Mesenchymal stem cell (in vitro differentiated cells and primary cell): ENCODE results near the gene AOPEP.

Experiments
- DNase-seq: peaks from one replicate; pipeline ENCODE4 v3.0.0-alpha.2; 2013
- H2AFZ ChIP-seq: one replicate; pipeline ENCODE4 v1.6.1; 2013; ENCODE audit warnings: low read depth, mild to moderate bottlenecking, control low read depth, inconsistent platforms, low read length, moderate library complexity
- H2AK5ac ChIP-seq: 2 replicates; pipeline ENCODE4 v1.6.1; 2013; ENCODE audit warnings: low read length, moderate library complexity, mild to moderate bottlenecking, inconsistent platforms; ENCODE audit not compliant: severe bottlenecking
- H2BK120ac ChIP-seq: one replicate; pipeline ENCODE4 v1.6.1; 2013; ENCODE audit warnings: low read depth, mild to moderate bottlenecking, inconsistent platforms, low read length, moderate library complexity
- H2BK12ac ChIP-seq, 2 experiments: one replicate each; pipeline ENCODE4 v1.6.1; 2013; ENCODE audit warnings: inconsistent platforms in 2 of 2, low read length in 2 of 2, mild to moderate bottlenecking in 2 of 2, moderate library complexity in 2 of 2, control low read depth in 1 of 2
- H2BK15ac ChIP-seq: one replicate; pipeline ENCODE4 v1.6.1; 2013; ENCODE audit warnings: mild to moderate bottlenecking, low read depth, inconsistent platforms; ENCODE audit not compliant: poor library complexity, severe bottlenecking
- H2BK5ac ChIP-seq: 2 replicates; pipeline ENCODE4 v1.6.1; 2013; ENCODE audit warnings: low read depth, mild to moderate bottlenecking, low read length, control low read depth, inconsistent platforms; ENCODE audit not compliant: poor library complexity, severe bottlenecking
- H3K14ac ChIP-seq, 2 experiments: one replicate each; pipeline ENCODE4 v1.6.1; 2013; ENCODE audit warnings: inconsistent platforms in 2 of 2, low read length in 2 of 2, control low read depth in 1 of 2, mild to moderate bottlenecking in 1 of 2, moderate library complexity in 1 of 2
- H3K18ac ChIP-seq, 2 experiments: one replicate each; pipeline ENCODE4 v1.6.1; 2013; ENCODE audit warnings: inconsistent platforms in 2 of 2, low read length in 2 of 2, control low read depth in 1 of 2, low read depth in 1 of 2, mild to moderate bottlenecking in 1 of 2
- H3K23ac ChIP-seq, 2 experiments: one replicate each; pipeline ENCODE4 v1.6.1; 2013; ENCODE audit warnings: inconsistent platforms in 2 of 2, low read length in 2 of 2, mild to moderate bottlenecking in 2 of 2, moderate library complexity in 2 of 2, control low read depth in 1 of 2
- H3K27ac ChIP-seq: 2 replicates; pipeline ENCODE4 v1.5.1; 2013; ENCODE audit warnings: mild to moderate bottlenecking, moderate library complexity, low read length, control low read depth, inconsistent platforms; ENCODE audit not compliant: poor library complexity, severe bottlenecking
- H3K27me3 ChIP-seq, 2 experiments: 2 replicates each; pipeline versions ENCODE4 v1.6.1 to v1.7.0; 2013; ENCODE audit warnings: low read length in 2 of 2, mild to moderate bottlenecking in 2 of 2, moderate library complexity in 2 of 2, control low read depth in 1 of 2, inconsistent platforms in 1 of 2; ENCODE audit not compliant: control insufficient read depth in 1 of 2, insufficient read depth in 1 of 2
- H3K36me3 ChIP-seq, 2 experiments: 2 replicates each; pipeline versions ENCODE4 v1.6.1 to v1.7.0; 2013; ENCODE audit warnings: low read length in 2 of 2, control low read depth in 1 of 2, inconsistent platforms in 1 of 2, low read depth in 1 of 2, mild to moderate bottlenecking in 1 of 2; ENCODE audit not compliant: insufficient read depth in 2 of 2, control insufficient read depth in 1 of 2
- H3K4ac ChIP-seq, 2 experiments: one replicate each; pipeline ENCODE4 v1.6.1; 2013; ENCODE audit warnings: inconsistent platforms in 2 of 2, low read length in 2 of 2, mild to moderate bottlenecking in 2 of 2, moderate library complexity in 2 of 2, control low read depth in 1 of 2, low read depth in 1 of 2
- H3K4me1 ChIP-seq: 2 replicates; pipeline ENCODE4 v1.6.1; 2013; ENCODE audit warnings: low read depth, low read length, control low read depth; ENCODE audit not compliant: control insufficient read depth, insufficient read depth
- H3K4me2 ChIP-seq: 2 replicates; pipeline ENCODE4 v1.6.1; 2013; ENCODE audit warnings: low read length, mild to moderate bottlenecking, inconsistent platforms; ENCODE audit not compliant: poor library complexity, severe bottlenecking
- H3K4me3 ChIP-seq, 2 experiments: 2 replicates each; pipeline versions ENCODE4 v1.5.1 to v1.7.0; 2013; ENCODE audit warnings: low read length in 2 of 2, mild to moderate bottlenecking in 2 of 2, control low read depth in 1 of 2, low read depth in 1 of 2; ENCODE audit not compliant: insufficient read depth in 1 of 2
- H3K79me1 ChIP-seq: replicated peaks from 2 replicates; pipeline ENCODE4 v1.6.1; 2013; ENCODE audit warnings: mild to moderate bottlenecking, control low read depth, low read length, inconsistent platforms; ENCODE audit not compliant: poor library complexity, severe bottlenecking
- H3K9ac ChIP-seq: 2 replicates; pipeline ENCODE4 v1.7.0; 2013; ENCODE audit warnings: mild to moderate bottlenecking, low read length, moderate library complexity
- H3K9me3 ChIP-seq: 2 replicates; pipeline ENCODE4 v1.7.0; 2013; ENCODE audit warnings: mild to moderate bottlenecking, low read length; ENCODE audit not compliant: control insufficient read depth
- H4K8ac ChIP-seq: one replicate; pipeline ENCODE4 v1.6.1; 2013; ENCODE audit warnings: inconsistent platforms, mild to moderate bottlenecking, low read length, moderate library complexity
- H4K91ac ChIP-seq: one replicate; pipeline ENCODE4 v1.6.1; 2013; ENCODE audit warnings: mild to moderate bottlenecking, low read length, inconsistent platforms
- WGBS: methylation state at CpG from one replicate; pipeline ENCODE4 v1.1.7; 2013; ENCODE audit warnings: mixed read lengths; 5-methylcytosine and 5-hydroxymethylcytosine counted together

The AOPEP gene

DNA sequence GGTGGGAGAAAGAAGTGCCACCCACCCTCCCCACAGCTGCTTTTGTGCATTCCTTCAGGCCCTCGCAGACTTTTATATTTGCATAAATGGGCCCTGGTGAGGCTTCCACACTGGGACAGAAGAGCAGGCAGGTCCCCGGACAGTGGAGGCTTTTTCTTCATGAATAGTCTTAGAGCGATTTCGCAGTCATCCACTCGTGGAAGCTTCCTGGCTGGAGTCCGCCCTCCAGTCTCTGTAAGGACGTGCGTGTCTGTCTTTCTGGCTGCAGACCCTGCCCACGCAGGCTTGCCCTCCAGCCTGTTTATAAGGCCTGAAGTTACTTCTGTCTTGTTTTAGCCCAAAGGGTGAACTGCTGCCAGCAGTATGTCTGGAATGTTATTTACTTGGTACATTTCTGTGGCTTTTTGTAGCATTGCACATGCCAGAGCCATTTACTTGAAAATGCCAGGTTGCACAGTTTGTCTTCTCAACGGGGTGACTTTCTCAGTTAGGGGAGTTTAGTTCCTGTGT is 195.7 kb downstream of the AOPEP start:
- no peaks in the 10 kb centered on the region for H3K9me3 ChIP-seq
- H2AFZ ChIP-seq: no peak overlapping the region
- WGBS: 9% methylated on average over 10 of the region's 10 CpGs
- H2AK5ac ChIP-seq: peak overlapping the region; percentile 99
- H2BK15ac ChIP-seq: no peak overlapping the region
- DNase-seq: peak; percentile 95
- peak overlapping the region; percentile 86 to 89 for H3K18ac ChIP-seq
- peak overlapping the region; percentile 98 for H2BK120ac ChIP-seq
- H3K23ac ChIP-seq: peak overlapping the region in 1 of 2 experiments; percentile 76
- H3K4me1 ChIP-seq: peaks cover 30% of the 10 kb centered on the region
- H3K9ac ChIP-seq: peak overlapping the region; percentile 80
- H3K27me3 ChIP-seq: no peaks in the 10 kb centered on the region
- H3K36me3 ChIP-seq: peaks cover 0 to 19% of the 10 kb centered on the region in 2 experiments
- peak overlapping the region; percentile 88 for H4K91ac ChIP-seq
- peaks cover 24% of the 10 kb centered on the region for H3K79me1 ChIP-seq
- peak overlapping the region; percentile 5 to 44 for H3K14ac ChIP-seq
- peak overlapping the region; percentile 99 for H2BK5ac ChIP-seq
- peak overlapping the region; percentile 92 to 94 for H2BK12ac ChIP-seq
- H3K4ac ChIP-seq: peak overlapping the region; percentile 82 to 94
- peak overlapping the region; percentile 49 for H3K4me2 ChIP-seq
- peak overlapping the region; percentile 83 for H4K8ac ChIP-seq
- H3K27ac ChIP-seq: peak overlapping the region; percentile 100
- no peak overlapping the region for H3K4me3 ChIP-seq

DNA sequence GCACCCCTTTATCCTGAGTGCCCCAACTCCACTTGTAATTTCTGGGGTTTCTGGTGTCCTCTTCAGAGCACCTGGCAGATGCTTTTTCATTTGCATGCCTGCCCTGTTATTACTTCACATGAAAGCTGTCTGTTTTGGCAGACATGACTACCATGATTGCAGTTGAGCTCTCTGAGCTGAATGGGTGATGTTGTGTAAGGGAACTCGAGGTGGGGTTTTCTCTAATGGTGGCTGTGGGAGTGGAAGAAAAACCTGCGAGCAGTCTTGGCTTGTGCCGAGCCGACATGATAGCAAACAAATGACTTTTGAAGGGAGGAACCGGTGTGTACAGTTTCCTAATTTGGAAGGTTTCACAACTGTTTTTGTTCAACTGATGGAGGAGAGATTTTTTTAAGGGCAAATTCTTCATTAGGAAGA is 196.2 kb downstream of the AOPEP start:
- H3K27me3 ChIP-seq: no peaks in the 10 kb centered on the region
- H3K23ac ChIP-seq: no peak overlapping the region
- H2BK12ac ChIP-seq: peak overlapping the region; percentile 14 to 45
- H3K9me3 ChIP-seq: no peaks in the 10 kb centered on the region
- H3K18ac ChIP-seq: peak overlapping the region; percentile 71 to 89
- no peak overlapping the region for H2AFZ ChIP-seq
- H2BK120ac ChIP-seq: peak overlapping the region; percentile 74
- no peak overlapping the region for H3K14ac ChIP-seq
- H2BK5ac ChIP-seq: peak overlapping the region; percentile 76
- 48% methylated on average over 5 of the region's 5 CpGs for WGBS
- peak overlapping the region; percentile 41 for H2BK15ac ChIP-seq
- peak overlapping the region; percentile 12 for H3K4me2 ChIP-seq
- peak overlapping the region; percentile 96 for H2AK5ac ChIP-seq
- H3K27ac ChIP-seq: peak overlapping the region; percentile 100
- H3K79me1 ChIP-seq: peaks cover 29% of the 10 kb centered on the region
- H3K4me1 ChIP-seq: peaks cover 34% of the 10 kb centered on the region
- no peak overlapping the region for H3K4me3 ChIP-seq
- DNase-seq: peak; percentile 77
- no peak overlapping the region for H4K91ac ChIP-seq
- H3K4ac ChIP-seq: peak overlapping the region; percentile 16 to 34
- H3K9ac ChIP-seq: peak overlapping the region; percentile 80
- peaks cover 0 to 25% of the 10 kb centered on the region in 2 experiments for H3K36me3 ChIP-seq
- peak overlapping the region; percentile 1 for H4K8ac ChIP-seq

DNA sequence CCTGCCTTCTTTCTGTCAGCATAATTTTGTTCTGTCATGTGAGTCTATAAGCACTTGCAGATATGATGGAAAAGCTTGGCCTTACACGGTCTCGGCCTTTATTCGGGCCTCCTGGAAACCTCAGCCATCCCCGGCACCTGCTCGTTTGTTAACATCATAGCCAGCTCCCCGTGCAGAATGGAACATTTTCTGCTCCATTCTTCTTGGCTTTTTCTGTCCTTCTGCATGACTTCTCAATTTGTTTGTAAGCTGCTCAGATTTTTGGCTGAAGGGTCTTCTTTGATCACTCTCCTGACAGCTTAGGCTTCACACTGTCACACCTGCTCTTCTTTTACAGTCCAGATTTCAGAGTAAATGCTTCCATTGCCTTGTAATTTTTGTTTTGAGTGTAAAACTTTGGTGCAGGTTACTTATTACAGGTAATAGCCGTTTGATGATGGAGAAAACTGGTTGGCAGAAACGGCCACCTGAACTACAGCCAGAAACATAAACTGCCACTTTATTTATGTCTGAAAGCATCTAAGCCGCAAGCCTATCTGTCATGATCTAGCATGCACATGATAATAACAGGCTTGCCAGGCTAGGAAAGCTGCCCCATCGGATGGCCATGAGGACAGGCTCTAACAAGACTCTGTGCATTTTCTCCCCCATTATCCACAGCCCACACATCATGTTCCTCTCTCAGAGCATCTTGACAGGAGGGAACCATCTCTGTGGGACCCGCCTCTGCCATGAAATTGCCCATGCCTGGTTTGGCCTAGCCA is 197.0 kb downstream of the AOPEP start:
- H2BK12ac ChIP-seq: peak overlapping the region; percentile 86 to 97
- peak overlapping the region; percentile 80 to 89 for H3K18ac ChIP-seq
- H2BK5ac ChIP-seq: peak overlapping the region; percentile 2
- no peak overlapping the region for H3K4me2 ChIP-seq
- H4K8ac ChIP-seq: peak overlapping the region; percentile 79
- H2AK5ac ChIP-seq: peak overlapping the region; percentile 95
- H3K4ac ChIP-seq: peak overlapping the region; percentile 32 to 90
- no peaks in the 10 kb centered on the region for H3K27me3 ChIP-seq
- H2BK120ac ChIP-seq: peak overlapping the region; percentile 58
- peaks cover 41% of the 10 kb centered on the region for H3K4me1 ChIP-seq
- H3K36me3 ChIP-seq: peaks cover 0 to 25% of the 10 kb centered on the region in 2 experiments
- peak overlapping the region; percentile 71 for H4K91ac ChIP-seq
- WGBS: 96% methylated on average over 11 of the region's 11 CpGs
- H3K4me3 ChIP-seq: no peak overlapping the region
- peak overlapping the region in 1 of 2 experiments; percentile 53 for H3K14ac ChIP-seq
- no peak overlapping the region for H3K23ac ChIP-seq
- peaks cover 31% of the 10 kb centered on the region for H3K79me1 ChIP-seq
- H3K27ac ChIP-seq: peak overlapping the region; percentile 100
- DNase-seq: no peak
- H3K9me3 ChIP-seq: no peaks in the 10 kb centered on the region
- H2BK15ac ChIP-seq: peak overlapping the region; percentile 78
- H3K9ac ChIP-seq: no peak overlapping the region
- H2AFZ ChIP-seq: no peak overlapping the region

DNA sequence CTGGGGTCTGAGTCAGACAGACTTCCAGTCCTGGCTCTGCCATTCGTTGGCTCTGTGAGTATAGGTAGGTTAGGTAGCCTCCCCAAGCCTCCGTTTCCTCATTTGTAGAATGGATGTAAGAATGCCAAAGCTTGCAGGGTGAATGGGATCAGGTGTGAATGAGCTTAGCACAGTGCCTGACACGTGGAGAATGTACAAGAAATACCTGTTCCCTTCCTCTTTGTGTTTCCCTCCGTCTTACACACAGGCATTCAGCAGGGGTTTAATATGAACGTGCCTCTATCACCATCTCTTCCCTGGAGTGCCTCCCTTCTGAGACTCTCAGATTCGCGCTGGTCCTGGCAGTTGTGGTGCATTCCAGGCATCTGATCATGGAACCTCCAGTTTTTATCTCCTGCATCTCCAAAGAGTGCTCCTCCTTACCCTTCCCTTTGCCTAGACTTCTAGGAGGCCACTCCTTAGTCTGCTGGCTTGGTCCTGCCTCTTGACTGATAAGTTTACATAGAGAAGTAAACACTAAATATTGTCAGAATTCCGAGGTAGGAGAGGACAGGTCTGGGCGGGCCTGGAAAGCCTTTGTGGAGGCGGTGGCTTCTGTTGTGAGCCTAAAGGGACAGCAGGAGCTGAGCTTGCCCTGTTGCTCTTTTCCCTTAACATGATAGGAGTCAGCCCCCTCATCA is 199.4 kb downstream of the AOPEP start:
- 88% methylated on average over 10 of the region's 10 CpGs for WGBS
- peak overlapping the region; percentile 35 for H4K8ac ChIP-seq
- H3K4me3 ChIP-seq: no peak overlapping the region
- peaks cover 0 to 32% of the 10 kb centered on the region in 2 experiments for H3K36me3 ChIP-seq
- no peak overlapping the region for H3K4ac ChIP-seq
- H3K27ac ChIP-seq: no peak overlapping the region
- no peaks in the 10 kb centered on the region for H3K27me3 ChIP-seq
- H2BK12ac ChIP-seq: peak overlapping the region in 1 of 2 experiments; percentile 6
- H3K4me1 ChIP-seq: peaks cover 39% of the 10 kb centered on the region
- no peaks in the 10 kb centered on the region for H3K9me3 ChIP-seq
- no peak overlapping the region for H4K91ac ChIP-seq
- no peak for DNase-seq
- H2BK5ac ChIP-seq: no peak overlapping the region
- peak overlapping the region in 1 of 2 experiments; percentile 57 for H3K23ac ChIP-seq
- H2BK15ac ChIP-seq: peak overlapping the region; percentile 45
- peak overlapping the region in 1 of 2 experiments; percentile 18 for H3K18ac ChIP-seq
- no peak overlapping the region for H2AFZ ChIP-seq
- H3K79me1 ChIP-seq: peaks cover 36% of the 10 kb centered on the region
- no peak overlapping the region for H3K14ac ChIP-seq
- H3K4me2 ChIP-seq: no peak overlapping the region
- H2AK5ac ChIP-seq: peak overlapping the region; percentile 83
- no peak overlapping the region for H3K9ac ChIP-seq
- H2BK120ac ChIP-seq: no peak overlapping the region
